ENCODE data around the gene UQCRC1.
A peak's percentile ranks its signal among the peaks of the same experiment; 100 is the strongest.

UQCRC1 gene

GRCh38 chr3:48558493-48559134 is 50.8 kb downstream of the UQCRC1 start:
- Histone ChIP-seq H3K4me3 (ENCODE audit: insufficient read length, low read depth) (no peak overlapping the region), H3K4me1 (ENCODE audit: insufficient read depth, insufficient read length) (peaks cover 38% of the 10 kb centered on the region), H3K36me3 (ENCODE audit: insufficient read depth, insufficient read length, low read length) (peaks cover 22% of the 10 kb centered on the region), H3K9ac (ENCODE audit: insufficient read length, low read depth) (no peak overlapping the region), H3K9me3 (ENCODE audit: insufficient read depth, low read length) (no peaks in the 10 kb centered on the region), H3K27me3 (ENCODE audit: insufficient read depth, insufficient read length) (no peaks in the 10 kb centered on the region)
- TF ChIP-seq SUZ12 (IDR thresholded peaks at IDR 0.05; ENCODE audit: extremely low read depth, insufficient read depth, insufficient read length) = no peak
- no peak for DNase-seq (ENCODE audit: low read depth, low spot score)

- no peak for TF ChIP-seq YY1 (IDR thresholded peaks at IDR 0.05; ENCODE audit: insufficient read depth, insufficient read length)
- no peak for TF ChIP-seq ZNF274 (IDR thresholded peaks at IDR 0.05; ENCODE audit: low read depth, low read length)
- TF ChIP-seq SUZ12 (IDR thresholded peaks at IDR 0.05; ENCODE audit: extremely low read depth, insufficient read depth, insufficient read length) = no peak
Measured at GRCh38 chr3:48556796-48557626, 52.4 kb downstream of the UQCRC1 start, which contains the start of gene PFKFB4. TSS of gene PFKFB4 (minus strand) at chr3:48556803. CDS start at chr3:48556777, 26 bp downstream.

DNA sequence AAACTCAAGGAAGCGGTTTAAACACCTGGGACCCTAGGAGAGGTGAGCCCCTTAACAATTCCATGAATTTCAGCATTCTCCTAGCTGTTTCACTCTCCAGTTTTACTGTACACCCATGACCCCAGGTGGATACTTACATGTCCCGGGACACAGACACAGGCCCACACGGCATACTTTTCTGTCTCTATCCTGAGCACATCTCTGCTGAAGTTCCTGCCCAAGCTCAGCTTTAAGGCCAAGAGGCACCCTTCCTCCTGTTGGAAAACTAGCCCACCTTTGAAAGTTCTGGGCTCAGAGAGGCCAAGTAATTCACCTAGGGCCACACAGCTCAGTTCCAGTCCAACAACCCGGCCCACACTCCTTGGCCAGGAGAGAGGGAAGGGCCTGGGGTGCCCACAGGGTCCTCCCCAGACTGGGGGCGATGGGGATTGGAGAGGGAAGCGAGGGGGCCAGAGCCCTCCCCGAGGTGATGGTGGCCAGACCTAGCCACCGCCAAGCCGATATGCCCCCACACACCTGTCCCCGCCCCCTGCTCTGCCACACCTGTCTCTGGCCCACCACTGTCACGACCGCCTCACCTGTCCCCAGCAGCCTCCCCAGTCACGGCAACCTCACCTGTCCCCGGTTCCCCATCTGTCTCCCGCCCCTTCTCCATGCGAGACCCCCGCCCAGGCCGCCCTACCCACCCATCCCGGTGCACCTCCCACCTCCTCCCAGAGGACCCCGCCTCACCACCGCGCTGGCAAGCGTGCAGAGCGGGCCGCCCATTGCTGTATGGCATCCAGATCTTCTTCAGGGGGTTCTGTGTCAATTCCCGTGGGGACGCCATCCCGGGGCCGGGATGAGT is 53.3 kb downstream of the UQCRC1 start:
- DNase-seq (ENCODE audit: low read depth, low spot score) = no peak
- peak overlapping the region; percentile 70 for H3K4me3 ChIP-seq (ENCODE audit: insufficient read length, low read depth)
- peaks cover 11% of the 10 kb centered on the region for H3K36me3 ChIP-seq (ENCODE audit: insufficient read depth, insufficient read length, low read length)
- peak overlapping the region; percentile 80 for H3K9ac ChIP-seq (ENCODE audit: insufficient read length, low read depth)
- TF ChIP-seq SUZ12 (IDR thresholded peaks at IDR 0.05; ENCODE audit: extremely low read depth, insufficient read depth, insufficient read length) = no peak
- TF ChIP-seq ZNF274 (IDR thresholded peaks at IDR 0.05; ENCODE audit: low read depth, low read length) = no peak
- TF ChIP-seq YY1 (IDR thresholded peaks at IDR 0.05; ENCODE audit: insufficient read depth, insufficient read length) = no peak
- no peaks in the 10 kb centered on the region for H3K27me3 ChIP-seq (ENCODE audit: insufficient read depth, insufficient read length)
- H3K4me1 ChIP-seq (ENCODE audit: insufficient read depth, insufficient read length) = peaks cover 37% of the 10 kb centered on the region
- no peaks in the 10 kb centered on the region for H3K9me3 ChIP-seq (ENCODE audit: insufficient read depth, low read length)

More at GRCh38 chr3:48556796-48557626, 52.4 kb downstream of the UQCRC1 start, which contains the start of gene PFKFB4:
- peaks cover 12% of the 10 kb centered on the region for H3K36me3 ChIP-seq (ENCODE audit: insufficient read depth, insufficient read length, low read length)
- peak; percentile 99 for DNase-seq (ENCODE audit: low read depth, low spot score)
- H3K9me3 ChIP-seq (ENCODE audit: insufficient read depth, low read length) = no peaks in the 10 kb centered on the region
- peaks cover 38% of the 10 kb centered on the region for H3K4me1 ChIP-seq (ENCODE audit: insufficient read depth, insufficient read length)
- H3K9ac ChIP-seq (ENCODE audit: insufficient read length, low read depth) = peak within 1 kb of the TSS; percentile 87
- H3K27me3 ChIP-seq (ENCODE audit: insufficient read depth, insufficient read length) = no peaks in the 10 kb centered on the region
- peak within 1 kb of the TSS; percentile 70 for H3K4me3 ChIP-seq (ENCODE audit: insufficient read length, low read depth)

GRCh38 chr3:48555231-48555948 is 54.1 kb downstream of the UQCRC1 start:
- Histone ChIP-seq H3K9me3 (ENCODE audit: insufficient read depth, low read length) (no peaks in the 10 kb centered on the region), H3K4me3 (ENCODE audit: insufficient read length, low read depth) (peak overlapping the region; percentile 70), H3K9ac (ENCODE audit: insufficient read length, low read depth) (peak overlapping the region; percentile 80), H3K27me3 (ENCODE audit: insufficient read depth, insufficient read length) (no peaks in the 10 kb centered on the region), H3K4me1 (ENCODE audit: insufficient read depth, insufficient read length) (peaks cover 33% of the 10 kb centered on the region), H3K36me3 (ENCODE audit: insufficient read depth, insufficient read length, low read length) (peaks cover 11% of the 10 kb centered on the region)
- DNase-seq (ENCODE audit: low read depth, low spot score) = no peak
- TF ChIP-seq YY1 (IDR thresholded peaks at IDR 0.05; ENCODE audit: insufficient read depth, insufficient read length) = no peak

GRCh38 chr3:48553886-48554845 is 55.3 kb downstream of the UQCRC1 start:
- H3K9me3 ChIP-seq (ENCODE audit: insufficient read depth, low read length) = no peaks in the 10 kb centered on the region
- TF ChIP-seq ZNF274 (IDR thresholded peaks at IDR 0.05; ENCODE audit: low read depth, low read length) = no peak
- TF ChIP-seq SUZ12 (IDR thresholded peaks at IDR 0.05; ENCODE audit: extremely low read depth, insufficient read depth, insufficient read length) = no peak
- no peak for TF ChIP-seq YY1 (IDR thresholded peaks at IDR 0.05; ENCODE audit: insufficient read depth, insufficient read length)

GRCh38 chr3:48553361-48553760 is 56.1 kb downstream of the UQCRC1 start:
- Histone ChIP-seq H3K4me1 (ENCODE audit: insufficient read depth, insufficient read length) (peaks cover 35% of the 10 kb centered on the region), H3K36me3 (ENCODE audit: insufficient read depth, insufficient read length, low read length) (peaks cover 25% of the 10 kb centered on the region)
- TF ChIP-seq SUZ12 (IDR thresholded peaks at IDR 0.05; ENCODE audit: extremely low read depth, insufficient read depth, insufficient read length) (no peak), YY1 (IDR thresholded peaks at IDR 0.05; ENCODE audit: insufficient read depth, insufficient read length) (no peak), ZNF274 (IDR thresholded peaks at IDR 0.05; ENCODE audit: low read depth, low read length) (no peak)

More at GRCh38 chr3:48553886-48554845, 55.3 kb downstream of the UQCRC1 start:
- Histone ChIP-seq H3K9ac (ENCODE audit: insufficient read length, low read depth) (no peak overlapping the region), H3K4me3 (ENCODE audit: insufficient read length, low read depth) (no peak overlapping the region), H3K27me3 (ENCODE audit: insufficient read depth, insufficient read length) (no peaks in the 10 kb centered on the region), H3K4me1 (ENCODE audit: insufficient read depth, insufficient read length) (peaks cover 35% of the 10 kb centered on the region), H3K36me3 (ENCODE audit: insufficient read depth, insufficient read length, low read length) (peaks cover 21% of the 10 kb centered on the region)
- no peak for DNase-seq (ENCODE audit: low read depth, low spot score)

More at GRCh38 chr3:48553361-48553760, 56.1 kb downstream of the UQCRC1 start:
- no peak overlapping the region for H3K4me3 ChIP-seq (ENCODE audit: insufficient read length, low read depth)
- DNase-seq (ENCODE audit: low read depth, low spot score) = no peak
- no peak overlapping the region for H3K9ac ChIP-seq (ENCODE audit: insufficient read length, low read depth)
- H3K27me3 ChIP-seq (ENCODE audit: insufficient read depth, insufficient read length) = no peaks in the 10 kb centered on the region
- no peaks in the 10 kb centered on the region for H3K9me3 ChIP-seq (ENCODE audit: insufficient read depth, low read length)
